Central memory CD8-positive, alpha-beta T cell (primary cell): ENCODE measurements around the gene THRA.
"Not testable (repeated sequence)": the region's sequence is repeated elsewhere in the genome, so short reads cannot be mapped to it uniquely, and the experiment has no call there.

Source experiments
- ATAC-seq: fragments of 150-1000 bp; cut with Tn5 transposase; replicated peaks from 2 replicates; pipeline ENCODE4 v1.10.0; 2022; ENCODE audit warnings: mild to moderate bottlenecking, moderate FRiP score, moderate number of reproducible peaks; ENCODE audit not compliant: poor library complexity, severe bottlenecking; ENCODE audit errors: extremely low read depth
- DNase-seq, 2 donors: peaks; one replicate each; pipeline ENCODE4 v3.0.0; 2021; ENCODE audit warnings: low spot score in 2 of 2
- H3K27ac Mint-ChIP-seq: one replicate; pipeline ENCODE4 v1.8.0; 2022; ENCODE audit warnings: low read depth, mild to moderate bottlenecking, moderate library complexity, mixed read lengths
- H3K27me3 Mint-ChIP-seq: one replicate; pipeline ENCODE4 v1.8.0; 2022; ENCODE audit warnings: mixed read lengths
- H3K36me3 Mint-ChIP-seq: one replicate; pipeline ENCODE4 v1.8.0; 2022; ENCODE audit warnings: mild to moderate bottlenecking, moderate library complexity, mixed read lengths; ENCODE audit not compliant: insufficient read depth
- H3K4me1 Mint-ChIP-seq: one replicate; pipeline ENCODE4 v1.8.0; 2022; ENCODE audit warnings: mixed read lengths
- H3K4me3 Mint-ChIP-seq: one replicate; pipeline ENCODE4 v1.8.0; 2022; ENCODE audit warnings: mild to moderate bottlenecking, moderate library complexity, mixed read lengths
- H3K9me3 Mint-ChIP-seq: one replicate; pipeline ENCODE4 v1.8.0; 2022; ENCODE audit warnings: mixed read lengths

The THRA gene

GRCh38 chr17:40135817-40136216, 73.1 kb downstream of the THRA start:
- H3K4me3 Mint-ChIP-seq: no peak overlapping the region
- ATAC-seq: no peak
- peaks cover 58% of the 10 kb centered on the region for H3K36me3 Mint-ChIP-seq
- H3K4me1 Mint-ChIP-seq: peaks cover 25% of the 10 kb centered on the region
- peak overlapping the region; percentile 29 for H3K27ac Mint-ChIP-seq
- no peaks in the 10 kb centered on the region for H3K27me3 Mint-ChIP-seq
- H3K9me3 Mint-ChIP-seq: no peaks in the 10 kb centered on the region
- no peak for DNase-seq

DNA sequence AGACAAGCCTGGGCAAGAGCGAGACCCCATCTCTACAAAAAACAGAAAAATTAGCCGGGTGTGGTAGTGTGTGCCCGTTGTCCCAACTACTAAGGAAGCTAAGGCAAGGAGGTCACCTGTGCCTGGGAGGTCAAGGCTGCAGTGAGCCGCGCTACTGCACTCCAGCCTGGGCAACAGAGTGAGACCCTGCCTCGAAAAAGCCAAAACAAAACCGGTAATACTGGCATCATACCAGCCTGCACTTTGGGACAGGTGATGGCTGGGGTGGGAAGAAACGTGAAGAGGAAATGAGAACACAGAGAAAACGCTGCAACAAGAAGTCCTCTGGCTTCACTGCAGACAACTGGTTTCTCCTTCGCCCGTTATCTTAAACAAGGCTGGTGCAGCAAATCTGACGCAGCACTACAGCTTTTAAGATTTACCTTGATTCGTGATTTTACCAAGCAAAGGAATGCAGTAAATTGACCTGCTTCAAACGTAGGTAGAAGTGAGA, 76.8 kb downstream of the THRA start:
- Mint-ChIP-seq H3K27ac (peak overlapping the region; percentile 99), H3K36me3 (peaks cover 47% of the 10 kb centered on the region), H3K9me3 (no peaks in the 10 kb centered on the region), H3K27me3 (no peaks in the 10 kb centered on the region), H3K4me1 (peaks cover 35% of the 10 kb centered on the region), H3K4me3 (peak overlapping the region; percentile 78)
- DNase-seq (no peak), ATAC-seq (peak; percentile 5)

GRCh38 chr17:40143166-40143565, 80.4 kb downstream of the THRA start:
- DNase-seq, H3K27ac Mint-ChIP-seq, H3K27me3 Mint-ChIP-seq, H3K9me3 Mint-ChIP-seq, H3K4me3 Mint-ChIP-seq, ATAC-seq: not testable (repeated sequence)
- peaks cover 55% of the 10 kb centered on the region for H3K36me3 Mint-ChIP-seq
- H3K4me1 Mint-ChIP-seq: peaks cover 44% of the 10 kb centered on the region
